Superior temporal gyrus (tissue), 1 donor: ENCODE results near the gene CTU2.
A peak's percentile ranks its signal among the peaks of the same experiment; 100 is the strongest.

Source experiments
- DNase-seq: peaks from one replicate; pipeline ENCODE4 v3.0.0-alpha.2; 2016; ENCODE audit errors: extremely low spot score

Gene CTU2

GRCh38 chr16:88730632-88731607 lies 24.6 kb downstream of the CTU2 start:
- no peak for DNase-seq

- DNase-seq = no peak
These were observed 25.4 kb downstream of the CTU2 start for GRCh38 chr16:88731699-88732098.

GRCh38 chr16:88732172-88732960 lies 26.1 kb downstream of the CTU2 start:
- DNase-seq = no peak

- DNase-seq = no peak
These were observed 26.6 kb downstream of the CTU2 start for GRCh38 chr16:88732961-88733294.

- DNase-seq = no peak
These were observed 27.5 kb downstream of the CTU2 start for GRCh38 chr16:88733630-88734360.

- no peak for DNase-seq
These were observed 28.0 kb downstream of the CTU2 start for GRCh38 chr16:88734361-88734728.

- no peak for DNase-seq
These were observed 28.8 kb downstream of the CTU2 start for GRCh38 chr16:88735121-88735520.

GRCh38 chr16:88735616-88736015 lies 29.3 kb downstream of the CTU2 start:
- DNase-seq = no peak

GRCh38 chr16:88736088-88736487 lies 29.8 kb downstream of the CTU2 start:
- no peak for DNase-seq

- no peak for DNase-seq
These were observed 30.2 kb downstream of the CTU2 start for GRCh38 chr16:88736496-88736895.

- peak; percentile 41 for DNase-seq
These were observed 31.2 kb downstream of the CTU2 start for GRCh38 chr16:88737298-88738150.

GRCh38 chr16:88738151-88739084 lies 32.1 kb downstream of the CTU2 start:
- no peak for DNase-seq

GRCh38 chr16:88739139-88739976 lies 33.1 kb downstream of the CTU2 start:
- no peak for DNase-seq

GRCh38 chr16:88739977-88740726 lies 33.8 kb downstream of the CTU2 start:
- DNase-seq = no peak

- DNase-seq = no peak
These were observed 34.4 kb downstream of the CTU2 start for GRCh38 chr16:88740727-88741055.

GRCh38 chr16:88741368-88741767 lies 35.1 kb downstream of the CTU2 start:
- no peak for DNase-seq

GRCh38 chr16:88742896-88743605 lies 36.7 kb downstream of the CTU2 start:
- DNase-seq = no peak
